ENCODE measurements around the gene HEXA. TPM values are rescaled to one million over a fixed set of nuclear protein-coding genes. Genes with fewer than 3 reads are reported as not detected.

HEXA gene
- total and polyA plus RNA-seq, 4 donors, result 38.1 to 69.0 (median 52.7) TPM

GRCh38 chr15:72423256-72423655 lies 47.4 kb upstream of the HEXA start:
- 72% methylated on average over 2 of the region's 2 CpGs for WGBS
- no peak overlapping the region for H3K4me3 ChIP-seq (ENCODE audit: low read depth in 1 of 3, low read length in 3 of 3)
- H3K9ac ChIP-seq (ENCODE audit: low read depth in 1 of 2, low read length in 2 of 2), result no peak overlapping the region
- H3K27me3 ChIP-seq (ENCODE audit: control insufficient read depth in 4 of 4, insufficient read depth in 4 of 4, low read length in 3 of 4), result no peaks in the 10 kb centered on the region
- H3K9me3 ChIP-seq (ENCODE audit: control insufficient read depth in 4 of 4, low read length in 3 of 4), result peaks cover 0 to 12% (median 3%) of the 10 kb centered on the region in 4 donors
- H3K27ac ChIP-seq (ENCODE audit: low read depth in 1 of 2, low read length in 2 of 2), result no peak overlapping the region
- H3K4me1 ChIP-seq (ENCODE audit: control insufficient read depth in 4 of 4, insufficient read depth in 4 of 4, low read length in 3 of 4), result no peaks in the 10 kb centered on the region
- no peak for TF ChIP-seq CTCF (IDR thresholded peaks at IDR 0.05; ENCODE audit: low read depth, low read length, missing input control)
- no peak for TF ChIP-seq RXRA (IDR thresholded peaks at IDR 0.05)
- TF ChIP-seq FOXA2 (IDR thresholded peaks at IDR 0.05), result no peak
- no peak for TF ChIP-seq HNF4G (IDR thresholded peaks at IDR 0.05)
- TF ChIP-seq ZBTB33 (IDR thresholded peaks at IDR 0.05), result no peak
- TF ChIP-seq MAX (IDR thresholded peaks at IDR 0.05), result no peak
- TF ChIP-seq SP1 (IDR thresholded peaks at IDR 0.05), result no peak
- TF ChIP-seq REST (IDR thresholded peaks at IDR 0.05), result no peak
- no peak for TF ChIP-seq NR2F2 (IDR thresholded peaks at IDR 0.05)
- no peak for TF ChIP-seq ATF3 (IDR thresholded peaks at IDR 0.05)
- no peak for TF ChIP-seq RAD21 (IDR thresholded peaks at IDR 0.05)
- TF ChIP-seq HNF4A (conservative IDR thresholded peaks at IDR 0.05), result no peak
- TF ChIP-seq GABPA (IDR thresholded peaks at IDR 0.05 in 1 of 2, conservative IDR thresholded peaks at IDR 0.05 in 1 of 2), result no peak
- no peak for TF ChIP-seq EGR1 (IDR thresholded peaks at IDR 0.05; ENCODE audit: low read depth in 2 of 2)
- no peak for TF ChIP-seq TAF1 (conservative IDR thresholded peaks at IDR 0.05)
- no peak for TF ChIP-seq JUND (IDR thresholded peaks at IDR 0.05)
- no peak for TF ChIP-seq FOXA1 (IDR thresholded peaks at IDR 0.05)
- TF ChIP-seq YY1 (IDR thresholded peaks at IDR 0.05), result no peak
- no peaks in the 10 kb centered on the region for H3K36me3 ChIP-seq (ENCODE audit: control insufficient read depth in 4 of 4, insufficient read depth in 3 of 4, low read depth in 1 of 4, low read length in 3 of 4)
- DNase-seq (ENCODE audit: low spot score), result no peak
